ENCODE results near the gene CELF2.

Gene CELF2

DNA sequence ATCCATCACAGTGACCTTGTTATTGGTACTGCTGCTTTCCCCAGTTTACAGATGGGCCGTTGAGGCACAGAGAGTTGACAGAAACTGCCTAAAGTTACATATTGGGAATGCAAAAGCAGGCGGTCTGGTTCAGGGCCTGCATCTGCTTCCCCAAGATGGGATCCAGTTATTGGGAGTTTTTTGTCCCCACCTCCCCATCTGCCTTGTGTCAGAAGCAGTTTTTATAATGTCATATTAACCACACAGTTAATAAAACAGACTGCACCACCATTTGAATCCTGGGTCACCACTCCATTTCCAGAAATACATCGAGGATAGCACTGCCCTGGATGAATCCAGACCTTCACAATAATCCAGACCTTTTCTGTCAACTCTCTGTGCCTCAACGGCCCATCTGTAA lies 67.9 kb downstream of the CELF2 start:
- CTCF ChIA-PET, result interaction anchor here (0.7 to 1.6 kb wide), 3 partner anchors 9 to 50 kb away, joined by 3 to 4 read pairs (median 3); no protein-coding TSS in a partner anchor
- TF ChIP-seq, protein P1, sequence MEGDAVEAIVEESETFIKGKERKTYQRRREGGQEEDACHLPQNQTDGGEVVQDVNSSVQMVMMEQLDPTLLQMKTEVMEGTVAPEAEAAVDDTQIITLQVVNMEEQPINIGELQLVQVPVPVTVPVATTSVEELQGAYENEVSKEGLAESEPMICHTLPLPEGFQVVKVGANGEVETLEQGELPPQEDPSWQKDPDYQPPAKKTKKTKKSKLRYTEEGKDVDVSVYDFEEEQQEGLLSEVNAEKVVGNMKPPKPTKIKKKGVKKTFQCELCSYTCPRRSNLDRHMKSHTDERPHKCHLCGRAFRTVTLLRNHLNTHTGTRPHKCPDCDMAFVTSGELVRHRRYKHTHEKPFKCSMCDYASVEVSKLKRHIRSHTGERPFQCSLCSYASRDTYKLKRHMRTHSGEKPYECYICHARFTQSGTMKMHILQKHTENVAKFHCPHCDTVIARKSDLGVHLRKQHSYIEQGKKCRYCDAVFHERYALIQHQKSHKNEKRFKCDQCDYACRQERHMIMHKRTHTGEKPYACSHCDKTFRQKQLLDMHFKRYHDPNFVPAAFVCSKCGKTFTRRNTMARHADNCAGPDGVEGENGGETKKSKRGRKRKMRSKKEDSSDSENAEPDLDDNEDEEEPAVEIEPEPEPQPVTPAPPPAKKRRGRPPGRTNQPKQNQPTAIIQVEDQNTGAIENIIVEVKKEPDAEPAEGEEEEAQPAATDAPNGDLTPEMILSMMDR (IDR thresholded peaks at IDR 0.05; ENCODE audit: control extremely low read depth, extremely low read depth, low read depth, missing control alignments), result no peak
- POLR2A ChIA-PET, result no interaction called here
- no peak for DNase-seq (ENCODE audit: extremely low spot score)

DNA sequence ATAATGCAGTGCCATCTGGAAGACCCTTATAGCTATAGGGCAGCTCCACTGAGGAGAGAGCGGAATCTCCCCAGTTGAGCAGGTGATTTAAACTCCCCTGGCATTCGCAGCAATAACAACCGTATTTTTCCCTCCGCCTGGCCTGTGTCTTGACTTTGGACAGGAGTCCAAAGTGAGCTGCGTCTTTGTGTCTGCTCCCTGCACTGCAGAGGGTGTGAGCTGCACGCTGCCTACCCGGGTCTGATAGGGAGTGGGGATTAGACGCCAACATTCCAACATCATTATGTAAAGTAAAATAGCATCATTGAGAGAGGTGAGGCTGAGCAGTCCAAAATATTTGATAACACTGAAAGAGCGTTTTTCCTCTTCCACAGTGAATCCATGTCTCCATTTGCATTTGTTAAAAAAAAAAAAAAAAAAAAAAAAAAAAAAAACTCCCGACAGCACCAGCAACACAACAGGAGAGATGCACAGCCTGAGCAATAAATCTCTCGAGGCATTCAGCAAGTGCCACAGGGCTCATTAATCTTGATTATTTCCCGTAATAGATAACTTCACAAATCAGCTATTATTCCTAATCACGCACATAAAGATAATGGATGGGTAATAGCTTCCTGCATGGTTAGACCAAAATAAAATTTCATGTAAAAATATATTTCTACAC lies 68.6 kb downstream of the CELF2 start:
- ChIA-PET POLR2A (interaction anchor here (0.7 kb wide), 1 partner anchor 72 kb away, joined by 13 read pairs; no protein-coding TSS in a partner anchor), CTCF (interaction anchor here (0.7 to 1.6 kb wide), 3 partner anchors 10 to 51 kb away, joined by 3 to 4 read pairs (median 3); no protein-coding TSS in a partner anchor)
- no peak for DNase-seq (ENCODE audit: extremely low spot score)
- TF ChIP-seq, protein P1 (IDR thresholded peaks at IDR 0.05; ENCODE audit: control extremely low read depth, extremely low read depth, low read depth, missing control alignments), result no peak

DNA sequence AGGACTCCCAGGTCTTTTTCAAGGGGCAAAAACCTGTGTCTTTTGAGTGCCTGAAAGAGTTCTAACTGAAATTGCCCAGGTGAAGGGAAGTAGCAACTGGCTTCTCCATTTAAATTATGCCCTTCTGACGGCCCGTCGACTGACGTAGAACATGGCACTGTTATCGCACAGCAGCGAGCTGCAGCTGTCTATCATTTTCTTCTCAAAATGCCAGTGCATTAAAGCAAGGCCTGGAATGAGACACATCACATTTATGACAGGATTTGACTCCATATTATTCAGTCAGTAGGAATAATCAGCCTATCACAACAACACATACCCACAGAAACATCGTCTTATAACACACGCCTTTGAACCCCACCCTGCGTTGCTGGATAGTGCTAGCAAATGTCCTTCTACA lies 69.7 kb downstream of the CELF2 start:
- ChIA-PET POLR2A (no interaction called here), CTCF (interaction anchor here (0.9 kb wide), 1 partner anchor 74 kb away, joined by 3 read pairs; no protein-coding TSS in a partner anchor)
- TF ChIP-seq, protein P1 (IDR thresholded peaks at IDR 0.05; ENCODE audit: control extremely low read depth, extremely low read depth, low read depth, missing control alignments), result no peak
- no peak for DNase-seq (ENCODE audit: extremely low spot score)

DNA sequence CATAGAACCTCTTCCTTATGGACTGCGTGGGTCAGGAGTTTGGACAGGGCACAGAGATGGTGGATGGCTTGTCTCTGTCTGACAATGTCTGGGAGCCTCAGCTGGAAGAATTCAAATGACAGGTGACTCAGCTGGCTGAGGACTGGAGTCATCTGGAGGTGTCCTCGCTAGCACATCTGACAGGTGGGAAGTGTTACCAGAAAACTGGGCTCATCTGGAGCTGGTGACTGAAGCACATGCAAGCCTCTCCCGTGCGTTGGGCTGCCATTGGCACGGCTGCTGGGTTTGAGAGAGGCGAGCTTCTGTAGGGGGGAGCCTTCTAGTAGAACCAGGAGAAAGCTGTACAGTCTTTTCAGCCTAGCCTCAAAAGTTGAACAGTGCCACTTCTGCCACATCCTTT lies 71.0 kb downstream of the CELF2 start:
- ChIA-PET POLR2A (no interaction called here), CTCF (interaction anchor here (0.9 to 1.5 kb wide), 2 partner anchors 10 to 12 kb away, joined by 3 to 4 read pairs; no protein-coding TSS in a partner anchor)
- TF ChIP-seq, protein P1 (IDR thresholded peaks at IDR 0.05; ENCODE audit: control extremely low read depth, extremely low read depth, low read depth, missing control alignments), result no peak
- no peak for DNase-seq (ENCODE audit: extremely low spot score)

DNA sequence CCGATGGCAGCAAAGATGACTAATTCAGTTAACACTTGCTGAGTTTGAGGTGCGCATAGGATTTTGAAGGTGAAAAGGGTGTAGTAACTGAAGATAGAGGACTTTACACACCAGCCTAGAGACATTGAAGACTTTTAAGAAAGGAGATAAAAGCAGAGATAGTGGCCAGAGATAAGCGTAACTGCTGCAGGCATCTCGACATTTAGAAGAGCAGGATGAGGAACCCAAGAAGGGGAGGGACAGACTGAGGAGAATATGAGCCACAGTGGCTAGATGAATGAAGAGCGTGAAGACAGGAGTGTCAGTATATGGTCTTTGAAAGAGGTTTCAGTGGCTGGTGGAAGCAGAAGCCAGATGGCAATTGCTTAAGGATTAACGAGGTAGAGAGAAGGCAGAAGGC lies 71.6 kb downstream of the CELF2 start:
- POLR2A ChIA-PET, result no interaction called here
- CTCF ChIA-PET, result interaction anchor here (1.5 kb wide), 1 partner anchor 11 kb away, joined by 4 read pairs; no protein-coding TSS in a partner anchor
- TF ChIP-seq, protein P1 (IDR thresholded peaks at IDR 0.05; ENCODE audit: control extremely low read depth, extremely low read depth, low read depth, missing control alignments), result no peak
- no peak for DNase-seq (ENCODE audit: extremely low spot score)

DNA sequence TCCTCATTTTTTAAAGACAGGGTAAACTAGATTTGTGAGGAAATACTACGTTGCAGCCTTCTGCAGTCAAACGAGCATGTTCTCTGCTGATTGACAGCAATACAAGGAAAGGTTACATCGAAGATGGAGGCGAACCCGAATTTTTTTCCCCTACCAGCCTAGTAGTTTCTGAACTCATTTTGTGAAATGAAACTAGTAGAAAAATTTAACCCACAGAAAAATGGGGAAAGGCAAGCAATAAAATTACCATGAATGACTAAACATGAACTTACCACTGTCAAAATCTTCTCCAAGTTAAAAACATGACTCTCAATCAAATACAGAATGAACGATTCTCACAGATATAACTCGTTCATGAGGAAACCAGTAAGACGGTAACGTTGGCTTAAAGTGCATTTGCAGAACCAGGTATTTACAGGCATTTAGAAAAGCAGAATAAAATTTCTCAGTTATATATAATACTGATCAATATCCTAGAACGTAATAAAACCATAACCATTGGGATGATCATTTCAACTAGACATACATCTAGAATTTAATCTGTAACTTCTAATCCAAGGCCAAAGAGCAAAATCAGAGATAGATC lies 73.9 kb downstream of the CELF2 start:
- ChIA-PET CTCF (interaction anchor here (1.5 to 1.7 kb wide), 3 partner anchors 8 to 74 kb away, joined by 4 to 6 read pairs (median 4); no protein-coding TSS in a partner anchor), POLR2A (no interaction called here)
- TF ChIP-seq, protein P1 (IDR thresholded peaks at IDR 0.05; ENCODE audit: control extremely low read depth, extremely low read depth, low read depth, missing control alignments), result no peak
- no peak for DNase-seq (ENCODE audit: extremely low spot score)

Data from GM10248 (cell line).